BE2C (cell line): ENCODE measurements around the gene FN1.

ENCODE experiments used
- DNase-seq: peaks from one replicate; pipeline ENCODE4 v3.0.0-alpha.2; 2020
- H3K27me3 ChIP-seq: fragments of 250-450 bp; sonication (Bioruptor Pico); 2 replicates; pipeline ENCODE4 v1.5.1; 2020; ENCODE audit warnings: mild to moderate bottlenecking
- H3K36me3 ChIP-seq: fragments of 250-450 bp; sonication (Bioruptor Pico); 2 replicates; pipeline ENCODE4 v1.5.1; 2020; ENCODE audit warnings: mild to moderate bottlenecking
- H3K4me1 ChIP-seq: fragments of 250-450 bp; sonication (Bioruptor Pico); 2 replicates; pipeline ENCODE4 v1.5.1; 2020
- H3K4me3 ChIP-seq: 2 replicates; pipeline ENCODE4 v1.5.1; 2011; ENCODE audit warnings: low read depth, low read length
- H3K9me3 ChIP-seq: fragments of 250-450 bp; sonication (Bioruptor Pico); 2 replicates; pipeline ENCODE4 v1.5.1; 2020
- CTCF ChIP-seq: IDR thresholded peaks from 2 replicates; pipeline ENCODE4 v1.5.1; 2012; ENCODE audit warnings: mild to moderate bottlenecking, low read depth, low read length

The FN1 gene

DNA sequence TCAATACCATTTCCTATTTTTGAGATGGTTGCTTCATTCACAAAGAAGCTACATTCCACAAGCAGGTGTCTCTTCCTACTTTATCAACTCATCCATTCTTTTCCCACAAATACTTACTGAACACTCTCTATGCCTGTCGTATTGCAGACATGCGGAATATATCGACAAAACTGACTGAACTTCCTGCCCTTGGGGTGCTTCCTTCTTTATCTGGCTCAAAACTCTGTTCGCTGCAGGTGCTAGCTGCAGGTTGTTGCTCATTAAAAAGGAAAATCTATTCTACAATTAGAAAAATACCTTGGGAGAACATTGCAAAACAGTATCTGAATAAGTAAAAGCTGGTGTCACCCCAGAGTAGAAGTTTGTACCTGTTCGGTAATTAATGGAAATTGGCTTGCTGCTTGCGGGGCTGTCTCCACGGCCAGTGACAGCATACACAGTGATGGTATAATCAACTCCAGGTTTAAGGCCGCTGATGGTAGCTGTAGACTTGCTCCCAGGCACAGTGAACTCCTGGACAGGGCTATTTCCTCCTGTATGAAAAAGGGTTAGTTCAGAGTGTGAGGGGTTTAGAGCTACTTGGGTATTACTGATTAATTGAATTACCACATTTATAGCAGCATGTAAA lies 52.1 kb downstream of the FN1 start:
- H3K36me3 ChIP-seq: no peaks in the 10 kb centered on the region
- no peaks in the 10 kb centered on the region for H3K27me3 ChIP-seq
- no peaks in the 10 kb centered on the region for H3K4me1 ChIP-seq
- no peak for DNase-seq
- H3K9me3 ChIP-seq: no peaks in the 10 kb centered on the region
- H3K4me3 ChIP-seq: no peak overlapping the region
- TF ChIP-seq CTCF: no peak

- no peaks in the 10 kb centered on the region for H3K4me1 ChIP-seq
- H3K4me3 ChIP-seq: no peak overlapping the region
- no peak for TF ChIP-seq CTCF
- DNase-seq: no peak
- H3K9me3 ChIP-seq: no peaks in the 10 kb centered on the region
- H3K27me3 ChIP-seq: no peaks in the 10 kb centered on the region
- H3K36me3 ChIP-seq: no peaks in the 10 kb centered on the region
Observed at GRCh38 chr2:215382480-215382879, 53.4 kb downstream of the FN1 start.

DNA sequence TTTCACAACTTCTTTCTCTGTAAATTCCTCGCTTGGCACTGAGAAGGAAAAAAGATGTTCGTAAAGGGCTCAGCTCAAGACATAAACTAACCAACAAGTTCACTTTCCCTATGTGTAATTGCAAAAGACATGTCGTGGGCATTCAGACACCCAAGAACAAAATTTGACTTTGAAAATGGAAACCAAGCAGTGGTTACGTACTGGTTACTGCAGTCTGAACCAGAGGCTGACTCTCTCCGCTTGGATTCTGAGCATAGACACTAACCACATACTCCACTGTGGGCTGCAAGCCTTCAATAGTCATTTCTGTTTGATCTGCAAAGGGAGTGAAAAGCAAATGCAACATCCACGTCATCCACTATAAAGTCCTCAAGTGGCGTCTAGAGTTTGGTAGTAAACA lies 53.9 kb downstream of the FN1 start:
- H3K4me3 ChIP-seq: no peak overlapping the region
- DNase-seq: no peak
- no peaks in the 10 kb centered on the region for H3K27me3 ChIP-seq
- no peak for TF ChIP-seq CTCF
- H3K9me3 ChIP-seq: no peaks in the 10 kb centered on the region
- no peaks in the 10 kb centered on the region for H3K4me1 ChIP-seq
- no peaks in the 10 kb centered on the region for H3K36me3 ChIP-seq

DNA sequence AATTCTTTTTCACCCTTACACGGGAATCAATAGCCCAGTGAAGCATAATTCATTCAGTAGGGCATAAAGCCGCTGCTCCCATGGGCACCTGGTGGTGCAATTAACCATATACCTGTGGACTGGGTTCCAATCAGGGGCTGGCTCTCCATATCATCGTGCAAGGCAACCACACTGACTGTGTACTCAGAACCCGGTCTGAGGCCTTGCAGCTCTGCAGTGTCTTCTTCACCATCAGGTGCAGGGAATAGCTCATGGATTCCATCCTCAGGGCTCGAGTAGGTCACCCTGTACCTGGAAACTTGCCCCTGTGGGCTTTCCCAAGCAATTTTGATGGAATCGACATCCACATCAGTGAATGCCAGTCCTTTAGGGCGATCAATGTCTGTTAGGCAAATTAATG lies 55.2 kb downstream of the FN1 start:
- no peak for DNase-seq
- Histone ChIP-seq H3K36me3 (no peaks in the 10 kb centered on the region), H3K9me3 (no peaks in the 10 kb centered on the region), H3K4me1 (no peaks in the 10 kb centered on the region), H3K4me3 (no peak overlapping the region), H3K27me3 (no peaks in the 10 kb centered on the region)
- no peak for TF ChIP-seq CTCF

- H3K4me1 ChIP-seq: no peaks in the 10 kb centered on the region
- no peak for DNase-seq
- H3K27me3 ChIP-seq: no peaks in the 10 kb centered on the region
- H3K4me3 ChIP-seq: no peak overlapping the region
- no peak for TF ChIP-seq CTCF
- no peaks in the 10 kb centered on the region for H3K9me3 ChIP-seq
- no peaks in the 10 kb centered on the region for H3K36me3 ChIP-seq
Observed at GRCh38 chr2:215379948-215380347, 55.9 kb downstream of the FN1 start.

- no peaks in the 10 kb centered on the region for H3K9me3 ChIP-seq
- H3K36me3 ChIP-seq: no peaks in the 10 kb centered on the region
- TF ChIP-seq CTCF: no peak
- DNase-seq: no peak
- H3K4me1 ChIP-seq: no peaks in the 10 kb centered on the region
- no peak overlapping the region for H3K4me3 ChIP-seq
- H3K27me3 ChIP-seq: no peaks in the 10 kb centered on the region
Observed at GRCh38 chr2:215379039-215379438, 56.8 kb downstream of the FN1 start.
